LNCAP (cell line): Measurements from ENCODE around the gene CALN1.

Source experiments
- CTCF ChIP-seq: fragments of 450-650 bp; IDR thresholded peaks from 2 replicates; pipeline ENCODE4 v1.5.1; 2017; ENCODE audit warnings: mild to moderate bottlenecking

The CALN1 gene

GRCh38 chr7:71933426-71933825, 478.7 kb downstream of the CALN1 start:
- TF ChIP-seq CTCF = no peak

- no peak for TF ChIP-seq CTCF
These were observed 486.5 kb downstream of the CALN1 start for GRCh38 chr7:71925663-71926062.

GRCh38 chr7:71912476-71912875, 499.7 kb downstream of the CALN1 start:
- TF ChIP-seq CTCF = no peak

DNA sequence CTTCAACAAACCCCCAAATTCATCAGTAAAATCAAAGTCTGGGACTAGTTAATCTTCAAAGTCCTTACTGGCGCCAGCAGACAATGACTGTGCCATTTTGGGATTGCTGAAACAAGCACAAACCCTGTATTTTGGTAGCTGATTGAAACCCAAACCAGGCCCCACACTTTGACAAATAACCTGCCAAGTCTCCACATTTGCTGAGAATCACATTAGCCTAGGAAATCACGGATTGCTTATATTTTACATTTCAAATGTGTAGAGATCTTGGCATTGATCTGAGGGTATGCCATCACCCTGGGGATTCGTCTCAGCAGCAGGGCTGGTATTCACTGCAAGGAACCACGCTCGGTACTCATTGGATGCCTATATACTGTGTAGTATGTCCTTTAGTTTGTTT, 501.1 kb downstream of the CALN1 start:
- TF ChIP-seq CTCF = no peak

DNA sequence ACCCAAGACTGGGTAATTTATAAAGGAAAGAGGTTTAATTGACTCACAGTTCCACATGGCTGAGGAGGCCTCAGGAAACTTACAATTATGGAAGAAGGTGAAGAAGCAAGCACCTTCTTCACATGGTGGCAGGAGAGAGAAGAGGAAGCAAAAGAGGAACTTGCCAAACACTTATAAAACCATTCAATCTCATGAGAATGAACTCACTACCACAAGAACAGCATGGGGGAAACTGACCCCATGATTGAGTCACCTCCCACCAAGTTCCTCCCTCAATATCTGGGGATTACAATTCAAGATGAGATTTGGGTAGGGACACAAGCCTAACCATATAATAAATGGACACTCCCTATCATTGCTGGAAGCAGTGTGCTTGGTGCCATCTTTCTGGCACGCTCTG, 506.3 kb downstream of the CALN1 start:
- no peak for TF ChIP-seq CTCF

DNA sequence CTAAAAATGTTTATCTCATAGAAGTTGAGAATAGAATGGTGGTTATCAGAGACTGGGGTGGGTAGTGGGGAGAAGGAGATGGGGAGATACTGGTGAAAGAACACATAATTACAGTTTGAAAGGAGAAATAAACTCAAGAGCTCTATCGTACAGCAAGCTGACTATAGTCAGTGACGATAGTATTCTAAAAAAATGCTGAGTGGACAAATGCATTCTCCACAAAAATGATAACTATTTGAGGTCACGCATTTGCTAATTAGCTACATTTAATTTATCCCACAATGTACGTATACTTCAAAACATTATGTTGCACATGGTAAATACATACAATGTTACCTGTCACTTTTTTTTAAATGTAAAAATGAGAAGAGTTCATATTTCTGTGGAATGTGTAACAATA, 507.7 kb downstream of the CALN1 start:
- TF ChIP-seq CTCF = no peak

GRCh38 chr7:71900556-71900955, 511.6 kb downstream of the CALN1 start:
- TF ChIP-seq CTCF = no peak

GRCh38 chr7:71896535-71896934, 515.6 kb downstream of the CALN1 start:
- no peak for TF ChIP-seq CTCF
